Osteocyte (in vitro differentiated cells): ENCODE results near the gene ADCY2. TPM values are rescaled to one million over a fixed set of nuclear protein-coding genes. Genes with fewer than 3 reads are reported as not detected.

Experiments used
- DNase-seq: peaks from one replicate; pipeline ENCODE4 v3.0.0; 2021; ENCODE audit warnings: mixed read lengths; ENCODE audit not compliant: unreplicated experiment; ENCODE audit errors: extremely low spot score
- H3K27ac Mint-ChIP-seq: one replicate; pipeline ENCODE4 v1.8.0; 2021; ENCODE audit warnings: mild to moderate bottlenecking, mixed read lengths; ENCODE audit not compliant: unreplicated experiment
- H3K27me3 Mint-ChIP-seq: one replicate; pipeline ENCODE4 v1.8.0; 2021; ENCODE audit warnings: mixed read lengths; ENCODE audit not compliant: unreplicated experiment
- H3K36me3 Mint-ChIP-seq: one replicate; pipeline ENCODE4 v1.8.0; 2021; ENCODE audit warnings: mixed read lengths; ENCODE audit not compliant: unreplicated experiment
- H3K4me1 Mint-ChIP-seq: one replicate; pipeline ENCODE4 v1.8.0; 2021; ENCODE audit warnings: mixed read lengths; ENCODE audit not compliant: unreplicated experiment
- H3K4me3 Mint-ChIP-seq: one replicate; pipeline ENCODE4 v1.8.0; 2021; ENCODE audit warnings: mild to moderate bottlenecking, moderate library complexity, mixed read lengths; ENCODE audit not compliant: unreplicated experiment
- H3K9me3 Mint-ChIP-seq: one replicate; pipeline ENCODE4 v1.8.0; 2021; ENCODE audit warnings: mixed read lengths; ENCODE audit not compliant: unreplicated experiment
- long read RNA-seq: library from polyadenylated mRNA; unstranded; transcript quantifications from one replicate; pipeline ENCODE4 v2.0.0, GENCODE V29; 2021
- total RNA-seq: library from RNA; stranded (reverse); gene quantifications from 2 replicates; pipeline ENCODE4 v1.2.1, GENCODE V29; 2021
- TF ChIP-seq, protein P1 (sequence below): fragments of 200-600 bp; sonication (generic); IDR thresholded peaks from 2 replicates; pipeline ENCODE4 v1.5.0; 2021; ENCODE audit warnings: antibody characterized with exemption, mild to moderate bottlenecking, moderate library complexity

ADCY2 gene
- total RNA-seq: not detected in 2 replicates
- long read RNA-seq: 0 reads

- no peak within 1 kb of the TSS for H3K27ac Mint-ChIP-seq
- H3K4me1 Mint-ChIP-seq: peaks cover 6% of the 10 kb centered on the region
- H3K27me3 Mint-ChIP-seq: peaks cover 51% of the 10 kb centered on the region
- no peaks in the 10 kb centered on the region for H3K36me3 Mint-ChIP-seq
- TF ChIP-seq, protein P1, sequence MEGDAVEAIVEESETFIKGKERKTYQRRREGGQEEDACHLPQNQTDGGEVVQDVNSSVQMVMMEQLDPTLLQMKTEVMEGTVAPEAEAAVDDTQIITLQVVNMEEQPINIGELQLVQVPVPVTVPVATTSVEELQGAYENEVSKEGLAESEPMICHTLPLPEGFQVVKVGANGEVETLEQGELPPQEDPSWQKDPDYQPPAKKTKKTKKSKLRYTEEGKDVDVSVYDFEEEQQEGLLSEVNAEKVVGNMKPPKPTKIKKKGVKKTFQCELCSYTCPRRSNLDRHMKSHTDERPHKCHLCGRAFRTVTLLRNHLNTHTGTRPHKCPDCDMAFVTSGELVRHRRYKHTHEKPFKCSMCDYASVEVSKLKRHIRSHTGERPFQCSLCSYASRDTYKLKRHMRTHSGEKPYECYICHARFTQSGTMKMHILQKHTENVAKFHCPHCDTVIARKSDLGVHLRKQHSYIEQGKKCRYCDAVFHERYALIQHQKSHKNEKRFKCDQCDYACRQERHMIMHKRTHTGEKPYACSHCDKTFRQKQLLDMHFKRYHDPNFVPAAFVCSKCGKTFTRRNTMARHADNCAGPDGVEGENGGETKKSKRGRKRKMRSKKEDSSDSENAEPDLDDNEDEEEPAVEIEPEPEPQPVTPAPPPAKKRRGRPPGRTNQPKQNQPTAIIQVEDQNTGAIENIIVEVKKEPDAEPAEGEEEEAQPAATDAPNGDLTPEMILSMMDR: no peak
- no peaks in the 10 kb centered on the region for H3K9me3 Mint-ChIP-seq
- DNase-seq: no peak
- peak within 1 kb of the TSS; percentile 42 for H3K4me3 Mint-ChIP-seq
These were observed at the start of gene ADCY2 for GRCh38 chr5:7395947-7396712. ADCY2 (plus strand) TSS chr5:7396138; CDS start chr5:7396297, 159 bp downstream.

- DNase-seq: no peak
- H3K4me1 Mint-ChIP-seq: no peaks in the 10 kb centered on the region
- peaks cover 20% of the 10 kb centered on the region for H3K9me3 Mint-ChIP-seq
- H3K4me3 Mint-ChIP-seq: no peak overlapping the region
- no peaks in the 10 kb centered on the region for H3K27me3 Mint-ChIP-seq
- no peaks in the 10 kb centered on the region for H3K36me3 Mint-ChIP-seq
- TF ChIP-seq, protein P1: no peak
- H3K27ac Mint-ChIP-seq: no peak overlapping the region
These were observed 48.6 kb upstream of the ADCY2 start for GRCh38 chr5:7347377-7347776.

- Mint-ChIP-seq H3K4me1 (no peaks in the 10 kb centered on the region), H3K36me3 (no peaks in the 10 kb centered on the region), H3K27ac (no peak overlapping the region), H3K27me3 (no peaks in the 10 kb centered on the region), H3K9me3 (peaks cover 18% of the 10 kb centered on the region), H3K4me3 (no peak overlapping the region)
- TF ChIP-seq, protein P1: no peak
- no peak for DNase-seq
These were observed 47.6 kb upstream of the ADCY2 start for GRCh38 chr5:7348168-7348854.

- H3K4me3 Mint-ChIP-seq: no peak overlapping the region
- H3K27me3 Mint-ChIP-seq: no peaks in the 10 kb centered on the region
- DNase-seq: no peak
- no peaks in the 10 kb centered on the region for H3K36me3 Mint-ChIP-seq
- peaks cover 25% of the 10 kb centered on the region for H3K9me3 Mint-ChIP-seq
- TF ChIP-seq, protein P1: no peak
- no peaks in the 10 kb centered on the region for H3K4me1 Mint-ChIP-seq
- no peak overlapping the region for H3K27ac Mint-ChIP-seq
These were observed 34.3 kb upstream of the ADCY2 start for GRCh38 chr5:7361593-7361992.

- H3K4me1 Mint-ChIP-seq: no peaks in the 10 kb centered on the region
- peaks cover 35% of the 10 kb centered on the region for H3K9me3 Mint-ChIP-seq
- no peak overlapping the region for H3K4me3 Mint-ChIP-seq
- DNase-seq: no peak
- H3K36me3 Mint-ChIP-seq: no peaks in the 10 kb centered on the region
- TF ChIP-seq, protein P1: no peak
- H3K27ac Mint-ChIP-seq: no peak overlapping the region
- H3K27me3 Mint-ChIP-seq: no peaks in the 10 kb centered on the region
These were observed 32.8 kb upstream of the ADCY2 start for GRCh38 chr5:7363067-7363677.
